Measurements from ENCODE around the gene B4GALNT2. TPM values are rescaled to one million over a fixed set of nuclear protein-coding genes. Genes with fewer than 3 reads are reported as not detected.
A peak's percentile ranks its signal among the peaks of the same experiment; 100 is the strongest.

B4GALNT2 gene
- total and polyA plus RNA-seq, 2 of the 8 experiments (the other 6 are each of a cell fraction or from before 2014, with no cell fraction given): not detected

DNA sequence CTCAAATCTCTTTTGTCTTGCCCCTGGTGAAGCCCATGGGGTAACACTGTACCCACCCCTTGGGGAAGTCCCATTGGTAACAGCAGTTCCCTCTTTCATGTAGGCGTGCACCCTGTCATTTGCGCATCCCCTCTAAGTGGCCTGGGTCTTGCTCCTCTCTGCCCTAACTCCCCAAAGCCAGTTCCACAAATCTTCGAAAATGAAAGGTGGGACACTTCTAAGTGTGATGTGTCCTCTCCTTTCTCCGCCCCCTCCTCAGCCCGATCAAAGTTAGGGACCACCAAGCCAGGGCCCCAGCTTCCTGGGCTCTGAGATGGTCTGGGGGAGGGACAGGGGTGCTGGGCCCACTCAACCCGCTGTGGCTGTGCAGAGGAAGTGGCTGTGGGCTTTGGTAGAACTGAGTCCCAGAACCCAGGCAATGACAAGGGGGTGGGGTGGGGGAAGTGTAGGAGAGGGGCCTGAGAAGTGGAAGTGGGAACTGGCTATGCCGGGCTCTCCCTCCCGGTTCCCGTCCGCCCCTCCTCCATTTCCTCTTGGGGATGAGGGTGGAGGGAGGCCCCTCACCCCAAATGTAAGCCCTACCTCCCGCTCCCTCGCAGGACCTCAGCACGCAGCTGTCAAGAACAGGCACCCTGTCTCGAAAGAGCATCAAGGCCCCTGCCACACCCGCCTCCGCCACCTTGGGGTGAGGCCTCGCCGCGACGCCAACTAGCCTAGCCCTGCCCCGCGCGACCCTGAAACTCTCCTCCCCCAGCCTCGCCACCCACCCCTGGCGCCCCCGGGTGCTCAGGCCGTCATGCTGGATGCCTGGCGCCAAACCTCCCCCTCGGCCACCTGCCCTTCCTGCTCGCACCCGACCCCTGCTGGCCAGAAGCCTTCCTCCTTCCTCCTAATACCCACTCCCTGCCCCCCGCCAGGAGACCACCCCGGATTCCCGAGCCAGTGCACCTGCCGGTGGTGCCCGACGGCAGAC, 86.7 kb downstream of the B4GALNT2 start:
- Histone ChIP-seq H3K14ac (ENCODE audit: insufficient read length) (no peak overlapping the region), H3K79me1 (ENCODE audit: low read depth, low read length) (no peaks in the 10 kb centered on the region), H3K4ac (replicated peaks; ENCODE audit: insufficient read length, low read depth, low read length) (no peak overlapping the region), H3K9me3 (ENCODE audit: insufficient read depth in 2 of 2, low read depth in 1 of 2, low read length in 1 of 2) (no peaks in the 10 kb centered on the region), H3K9ac (replicated peaks in 1 of 4; ENCODE audit: extremely low read depth in 1 of 4, low read depth in 3 of 4, low read length in 3 of 4) (no peak overlapping the region), H3K18ac (ENCODE audit: extremely low read depth, low read length) (no peak overlapping the region; the same call in 1 of the 2 replicates), H2BK15ac (ENCODE audit: low read length) (peak overlapping the region; percentile 31; the same call in 1 of the 2 replicates), H4K5ac (ENCODE audit: insufficient read length, low read depth, low read length) (no peak overlapping the region), H2BK120ac (replicated peaks; ENCODE audit: low read depth, low read length) (no peak overlapping the region), H3K4me1 (replicated peaks in 1 of 4; ENCODE audit: control insufficient read depth in 3 of 4, insufficient read depth in 4 of 4, low read length in 3 of 4) (peaks cover 0 to 9% (median 2%) of the 10 kb centered on the region in 4 experiments; a peak in 5 of 7 replicates), H2AFZ (ENCODE audit: low read length) (no peak overlapping the region), H3K23me2 (ENCODE audit: low read depth, low read length) (peaks cover 8% of the 10 kb centered on the region; the same call in 1 of the 2 replicates), H3K79me2 (ENCODE audit: control insufficient read depth in 1 of 2, insufficient read depth in 2 of 2, low read length in 2 of 2) (no peaks in the 10 kb centered on the region), H2BK5ac (ENCODE audit: low read depth, low read length) (no peak overlapping the region), H3K36me3 (ENCODE audit: control insufficient read depth in 2 of 4, insufficient read depth in 4 of 4, low read length in 3 of 4) (no peaks in the 10 kb centered on the region), H4K8ac (ENCODE audit: extremely low read depth, insufficient read depth, low read length) (peak overlapping the region; percentile 11), H2AK5ac (ENCODE audit: low read depth, low read length) (no peak overlapping the region), H2BK20ac (ENCODE audit: low read length) (no peak overlapping the region), H3K27ac (ENCODE audit: low read depth, low read length) (no peak overlapping the region), H3K4me3 (ENCODE audit: extremely low read depth in 1 of 4, insufficient read depth in 2 of 4, low read depth in 3 of 4, low read length in 4 of 4) (no peak overlapping the region), H4K91ac (replicated peaks; ENCODE audit: insufficient read length, low read length) (no peak overlapping the region), H3K56ac (replicated peaks; ENCODE audit: insufficient read length, low read depth, low read length) (no peak overlapping the region), H2BK12ac (ENCODE audit: low read depth, low read length) (no peak overlapping the region), H3K4me2 (ENCODE audit: insufficient read depth in 1 of 2, low read depth in 2 of 2, low read length in 2 of 2) (no peak overlapping the region), H4K20me1 (replicated peaks in 1 of 2; ENCODE audit: control insufficient read depth in 1 of 2, insufficient read depth in 2 of 2, low read length in 2 of 2) (peaks cover 0 to 3% of the 10 kb centered on the region in 2 experiments), H3K23ac (ENCODE audit: insufficient read length) (no peak overlapping the region), H3K27me3 (replicated peaks in 1 of 4; ENCODE audit: control insufficient read depth in 3 of 4, extremely low read depth in 1 of 4, insufficient read depth in 3 of 4, low read length in 3 of 4) (peaks cover 3 to 24% (median 17%) of the 10 kb centered on the region in 4 experiments)
- TF ChIP-seq CHD1 (IDR thresholded peaks at IDR 0.05; ENCODE audit: low read depth, low read length) (no peak), RAD21 (IDR thresholded peaks at IDR 0.05 in 1 of 2, conservative IDR thresholded peaks at IDR 0.05 in 1 of 2; ENCODE audit: low read depth in 2 of 2, low read length in 2 of 2) (peak in 1 of 2 experiments; percentile 40; a peak in 2 of 4 replicates), KDM1A (IDR thresholded peaks at IDR 0.05; ENCODE audit: borderline replicate concordance, low read length) (no peak), CTCF (IDR thresholded peaks at IDR 0.05; ENCODE audit: control extremely low read depth in 1 of 3, insufficient read depth in 1 of 3, low read depth in 1 of 3, low read length in 3 of 3) (peak; percentile 36 to 68 (median 49); a peak in 3 of 4 replicates), MAX (IDR thresholded peaks at IDR 0.05) (peak; percentile 77)
- ChIA-PET CTCF (ENCODE audit: partially characterized antibody) (interaction anchor here (0.6 to 2.3 kb wide), 5 partner anchors 8 to 35 kb away, joined by 3 to 10 read pairs (median 3); no protein-coding TSS in a partner anchor), POLR2A (ENCODE audit: partially characterized antibody) (interaction anchor here (1.6 kb wide), 1 partner anchor 11 kb away, joined by 6 read pairs; the partner anchor contains the start of gene PHOSPHO1)
- 86% methylated on average over 15 of the region's 37 CpGs; no CpG with 5 or more reads in 1 of the 2 experiments for WGBS, 2 experiments (ENCODE audit: extremely low coverage in 1 of 2, insufficient coverage in 1 of 2, insufficient read length in 1 of 2, insufficient replicate concordance in 2 of 2, low coverage in 1 of 2, low lambda C conversion rate in 2 of 2, missing lambda C conversion rate in 1 of 2)
- FAIRE-seq (no peak), DNase-seq (ENCODE audit: low read depth in 1 of 2, low spot score in 2 of 2) (peak in 1 of 2 experiments; percentile 68)
